ENCODE data around the gene FANCM.

FANCM gene

DNA sequence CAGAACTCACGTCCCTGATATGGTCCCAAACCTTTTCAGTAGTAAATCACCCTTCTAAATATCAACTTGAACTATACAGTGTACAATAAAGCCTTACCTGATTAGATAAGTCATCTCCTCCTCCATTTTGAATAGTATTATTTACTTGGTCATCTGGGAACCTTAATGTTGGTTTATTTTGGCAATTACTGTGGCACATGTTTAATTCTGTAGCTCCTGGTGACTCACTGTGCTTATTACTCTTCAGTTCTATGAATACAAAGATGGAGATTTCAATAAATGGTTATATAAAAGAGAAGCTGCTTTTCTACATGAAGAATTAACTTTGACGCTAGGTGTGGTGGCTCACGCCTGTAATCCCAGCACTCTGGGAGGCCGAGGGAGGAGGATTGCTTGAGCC is 91.8 kb downstream of the FANCM start:
- no peak for TF ChIP-seq CTCF (conservative IDR thresholded peaks at IDR 0.05; ENCODE audit: low read length)
- DNase-seq (ENCODE audit: low read depth) = no peak
- no peak overlapping the region for H3K4me3 ChIP-seq (ENCODE audit: low read length)

DNA sequence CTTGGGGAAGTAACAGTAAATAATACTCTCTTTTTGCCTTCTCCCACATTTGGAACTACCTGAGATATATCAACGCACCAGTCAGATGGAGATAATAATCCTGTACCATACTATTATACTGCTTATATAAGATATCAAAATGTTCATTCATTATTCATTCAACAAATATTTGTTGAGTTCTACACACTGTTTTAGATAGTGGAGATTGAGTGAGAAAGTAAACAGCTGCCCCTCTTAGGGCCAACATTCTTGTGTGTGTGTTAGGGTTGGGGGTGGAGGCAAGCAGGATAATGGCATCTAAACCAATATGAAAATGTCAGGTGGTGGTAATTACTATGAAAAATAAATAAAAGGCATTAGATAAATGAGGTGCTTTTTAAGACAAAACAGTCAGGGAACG is 103.3 kb downstream of the FANCM start:
- no peak overlapping the region for H3K4me3 ChIP-seq (ENCODE audit: low read length)
- TF ChIP-seq CTCF (conservative IDR thresholded peaks at IDR 0.05; ENCODE audit: low read length) = no peak
- DNase-seq (ENCODE audit: low read depth) = no peak

DNA sequence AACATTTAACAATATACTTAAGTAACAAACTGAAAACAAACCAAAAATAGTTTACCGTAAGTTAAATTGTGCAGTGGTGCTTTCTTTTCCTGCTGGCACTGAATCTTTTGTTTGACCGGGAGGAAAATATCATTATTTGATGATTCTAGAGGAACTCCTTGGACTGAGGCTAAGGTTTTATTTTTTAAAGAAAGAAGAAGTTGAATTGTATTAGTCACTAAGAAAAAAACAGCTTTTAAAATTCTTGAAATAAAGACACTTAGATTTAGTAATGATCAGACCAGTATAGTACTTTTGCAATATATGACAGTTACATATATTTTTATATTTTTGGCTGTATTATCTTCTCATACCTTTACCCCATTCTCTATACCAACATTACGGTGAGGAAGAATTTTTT is 107.0 kb downstream of the FANCM start:
- no peak for DNase-seq (ENCODE audit: low read depth)
- peak overlapping the region; percentile 14; the same call in 1 of the 2 replicates for H3K4me3 ChIP-seq (ENCODE audit: low read length)
- TF ChIP-seq CTCF (conservative IDR thresholded peaks at IDR 0.05; ENCODE audit: low read length) = no peak

GRCh38 chr14:45246151-45246550 is 110.4 kb downstream of the FANCM start:
- no peak overlapping the region for H3K4me3 ChIP-seq (ENCODE audit: low read length)
- TF ChIP-seq CTCF (conservative IDR thresholded peaks at IDR 0.05; ENCODE audit: low read length) = no peak
- no peak for DNase-seq (ENCODE audit: low read depth)

GRCh38 chr14:45246691-45247090 is 111.0 kb downstream of the FANCM start:
- TF ChIP-seq CTCF (conservative IDR thresholded peaks at IDR 0.05; ENCODE audit: low read length) = no peak
- H3K4me3 ChIP-seq (ENCODE audit: low read length) = no peak overlapping the region
- DNase-seq (ENCODE audit: low read depth) = no peak

- no peak for TF ChIP-seq CTCF (conservative IDR thresholded peaks at IDR 0.05; ENCODE audit: low read length)
- no peak for DNase-seq (ENCODE audit: low read depth)
Observed at GRCh38 chr14:45247427-45247826, 111.7 kb downstream of the FANCM start.

GRCh38 chr14:45249856-45250575 is 114.3 kb downstream of the FANCM start:
- no peak for TF ChIP-seq CTCF (conservative IDR thresholded peaks at IDR 0.05; ENCODE audit: low read length)
- H3K4me3 ChIP-seq (ENCODE audit: low read length) = peak overlapping the region; percentile 43
- peak; percentile 79 for DNase-seq (ENCODE audit: low read depth)

More at GRCh38 chr14:45247427-45247826, 111.7 kb downstream of the FANCM start:
- H3K4me3 ChIP-seq (ENCODE audit: low read length) = no peak overlapping the region

Measured in AG10803 (cell line).